Mucosa of descending colon (tissue), 3 donors: ENCODE data around the gene ADGRV1. TPM values are rescaled to one million over a fixed set of nuclear protein-coding genes. Genes with fewer than 3 reads are reported as not detected.

Source experiments
- ATAC-seq: fragments of 200-7000 bp; cut with Tn5 transposase; one replicate; pipeline ENCODE4 v1.9.1; 2020; ENCODE audit warnings: mild to moderate bottlenecking, moderate library complexity
- DNase-seq, 3 donors: peaks; one replicate each; pipeline ENCODE4 v3.0.0-alpha.2; 2020
- H3K36me3 ChIP-seq: fragments of 200-600 bp; one replicate; pipeline ENCODE4 v1.8.0; 2021; ENCODE audit warnings: low read depth, mild to moderate bottlenecking
- H3K4me1 ChIP-seq: fragments of 200-600 bp; one replicate; pipeline ENCODE4 v1.8.0; 2021; ENCODE audit warnings: low read depth, mild to moderate bottlenecking
- H3K4me3 ChIP-seq: fragments of 200-600 bp; one replicate; pipeline ENCODE4 v1.8.0; 2021; ENCODE audit warnings: mild to moderate bottlenecking
- H3K9me3 ChIP-seq: fragments of 200-600 bp; one replicate; pipeline ENCODE4 v1.8.0; 2021; ENCODE audit warnings: mild to moderate bottlenecking
- CTCF ChIP-seq: fragments of 200-600 bp; IDR thresholded peaks from one replicate; pipeline ENCODE4 v1.8.0; 2022; ENCODE audit warnings: antibody characterized with exemption, mild to moderate bottlenecking
- intact Hi-C, 2 donors: fragments of 100-400 bp; cut with DNase I in 1 of 2; cut with micrococcal nuclease in 1 of 2; formaldehyde crosslinking; loops; one replicate each; pipeline versions ENCODE4 v1.11.0 to v1.11.1; 2022; cut with DNase I, micrococcal nuclease
- total RNA-seq, 3 donors: library from RNA; stranded (reverse); fragmentation: NEBNext Ultra II Directional in 2 of 3; extraction: Animal tissue kit (Norgen Biotek cat#: 25700) in 2 of 3; gene quantifications; one replicate each; pipeline versions ENCODE4 v1.2.1 to v1.2.4, GENCODE V29; 2021 to 2023
- donor health status: DM: no; HTN: no; CAD: no; lungs with moderate emphysema.
- donor health status: DM: no; HTN: no; CAD: no.
- donor health status: DM: no; HTN: yes; CAD: no.

The ADGRV1 gene
- total RNA-seq, 3 donors from 2014 or later, result 4.5 to 8.6 (median 6.1) TPM

- H3K9me3 ChIP-seq, result no peaks in the 10 kb centered on the region
- ATAC-seq (no peak), DNase-seq (no peak)
- intact Hi-C loops, result no loop called here
- no peaks in the 10 kb centered on the region for H3K4me1 ChIP-seq
- H3K4me3 ChIP-seq, result no peak overlapping the region
- no peak for TF ChIP-seq CTCF
- no peaks in the 10 kb centered on the region for H3K36me3 ChIP-seq
Measured at GRCh38 chr5:90689064-90689463, 130.5 kb downstream of the ADGRV1 start.

- Histone ChIP-seq H3K9me3 (no peaks in the 10 kb centered on the region), H3K4me1 (no peaks in the 10 kb centered on the region), H3K36me3 (no peaks in the 10 kb centered on the region), H3K4me3 (no peak overlapping the region)
- DNase-seq (no peak), ATAC-seq (no peak)
- no peak for TF ChIP-seq CTCF
- intact Hi-C loops, result no loop called here
Measured at GRCh38 chr5:90690307-90690706, 131.7 kb downstream of the ADGRV1 start.

GRCh38 chr5:90691533-90691932 is 132.9 kb downstream of the ADGRV1 start:
- Histone ChIP-seq H3K36me3 (no peaks in the 10 kb centered on the region), H3K4me1 (no peaks in the 10 kb centered on the region), H3K9me3 (no peaks in the 10 kb centered on the region), H3K4me3 (no peak overlapping the region)
- ATAC-seq, result no peak
- TF ChIP-seq CTCF, result no peak
- no peak for DNase-seq
- intact Hi-C loops, result no loop called here

- no peak overlapping the region for H3K4me3 ChIP-seq
- DNase-seq (no peak), ATAC-seq (no peak)
- intact Hi-C loops, result no loop called here
- H3K9me3 ChIP-seq, result no peaks in the 10 kb centered on the region
- TF ChIP-seq CTCF, result no peak
- no peaks in the 10 kb centered on the region for H3K36me3 ChIP-seq
- no peaks in the 10 kb centered on the region for H3K4me1 ChIP-seq
Measured at GRCh38 chr5:90696153-90696552, 137.6 kb downstream of the ADGRV1 start.

- H3K4me1 ChIP-seq, result no peaks in the 10 kb centered on the region
- no peaks in the 10 kb centered on the region for H3K9me3 ChIP-seq
- H3K36me3 ChIP-seq, result no peaks in the 10 kb centered on the region
- ATAC-seq (no peak), DNase-seq (no peak)
- no peak for TF ChIP-seq CTCF
- intact Hi-C loops, result no loop called here
- no peak overlapping the region for H3K4me3 ChIP-seq
Measured at GRCh38 chr5:90700299-90700698, 141.7 kb downstream of the ADGRV1 start.

GRCh38 chr5:90703932-90704331 is 145.3 kb downstream of the ADGRV1 start:
- no peak for TF ChIP-seq CTCF
- ATAC-seq, result no peak
- Histone ChIP-seq H3K36me3 (no peaks in the 10 kb centered on the region), H3K4me1 (no peaks in the 10 kb centered on the region), H3K4me3 (no peak overlapping the region), H3K9me3 (no peaks in the 10 kb centered on the region)
- intact Hi-C loops, result no loop called here
- no peak for DNase-seq
